ENCODE measurements around the gene RPS23. TPM values are rescaled to one million over a fixed set of nuclear protein-coding genes. Genes with fewer than 3 reads are reported as not detected.

Gene RPS23
- total RNA-seq: 1,000 to 10,000 TPM; 1,279 to 1,302 TPM
- 1,000 to 10,000 TPM; 2,901 to 4,002 (median 3,420) TPM for polyA plus RNA-seq (ENCODE audit: insufficient read length in 6 of 6)
- long read RNA-seq, donor 1, transcript RPS23-203 (3 exons, 576 nt): minor isoform, 791 of 5,102 reads
- long read RNA-seq, donor 1, transcript RPS23-201 (4 exons, 3,437 nt): major isoform, 3,546 of 5,102 reads
- long read RNA-seq, donor 1, transcript RPS23-207 (2 exons, 530 nt): minor isoform, 30 of 5,102 reads
- long read RNA-seq, donor 1, transcript RPS23-204 (3 exons, 836 nt): minor isoform, 59 of 5,102 reads
- long read RNA-seq, donor 1, partial matches to known transcripts: 468 of 5,102 reads
- long read RNA-seq, donor 1, other reads (novel, unspliced or antisense): 208 of 5,102 reads
- long read RNA-seq, donor 2, transcript RPS23-204 (3 exons, 836 nt): minor isoform, 59 of 4,140 reads
- long read RNA-seq, donor 2, transcript RPS23-201 (4 exons, 3,437 nt): major isoform, 2,266 of 4,140 reads
- long read RNA-seq, donor 2, transcript RPS23-203 (3 exons, 576 nt): minor isoform, 886 of 4,140 reads
- long read RNA-seq, donor 2, transcript RPS23-207 (2 exons, 530 nt): minor isoform, 23 of 4,140 reads
- long read RNA-seq, donor 2, partial matches to known transcripts: 805 of 4,140 reads
- long read RNA-seq, donor 2, other reads (novel, unspliced or antisense): 101 of 4,140 reads
- long read RNA-seq, donor 3, transcript RPS23-204 (3 exons, 836 nt): minor isoform, 38 of 3,817 reads
- long read RNA-seq, donor 3, transcript RPS23-203 (3 exons, 576 nt): minor isoform, 602 of 3,817 reads
- long read RNA-seq, donor 3, transcript RPS23-207 (2 exons, 530 nt): minor isoform, 22 of 3,817 reads
- long read RNA-seq, donor 3, transcript RPS23-201 (4 exons, 3,437 nt): major isoform, 2,556 of 3,817 reads
- long read RNA-seq, donor 3, partial matches to known transcripts: 486 of 3,817 reads
- long read RNA-seq, donor 3, other reads (novel, unspliced or antisense): 113 of 3,817 reads
- long read RNA-seq, donor 4, transcript RPS23-203 (3 exons, 576 nt): minor isoform, 126 of 1,241 reads
- long read RNA-seq, donor 4, transcript RPS23-201 (4 exons, 3,437 nt): major isoform, 1,088 of 1,241 reads
- long read RNA-seq, donor 4, partial matches to known transcripts: 3 of 1,241 reads
- long read RNA-seq, donor 4, other reads (novel, unspliced or antisense): 24 of 1,241 reads
- long read RNA-seq, donor 5, transcript RPS23-201 (4 exons, 3,437 nt): major isoform, 2,454 of 3,836 reads
- long read RNA-seq, donor 5, transcript RPS23-203 (3 exons, 576 nt): minor isoform, 776 of 3,836 reads
- long read RNA-seq, donor 5, transcript RPS23-207 (2 exons, 530 nt): minor isoform, 15 of 3,836 reads
- long read RNA-seq, donor 5, transcript RPS23-204 (3 exons, 836 nt): minor isoform, 38 of 3,836 reads
- long read RNA-seq, donor 5, partial matches to known transcripts: 416 of 3,836 reads
- long read RNA-seq, donor 5, other reads (novel, unspliced or antisense): 136 of 3,836 reads
- long read RNA-seq, donor 6, transcript RPS23-204 (3 exons, 836 nt): minor isoform, 55 of 4,298 reads
- long read RNA-seq, donor 6, transcript RPS23-203 (3 exons, 576 nt): minor isoform, 785 of 4,298 reads
- long read RNA-seq, donor 6, transcript RPS23-201 (4 exons, 3,437 nt): major isoform, 2,651 of 4,298 reads
- long read RNA-seq, donor 6, transcript RPS23-207 (2 exons, 530 nt): minor isoform, 15 of 4,298 reads
- long read RNA-seq, donor 6, partial matches to known transcripts: 678 of 4,298 reads
- long read RNA-seq, donor 6, other reads (novel, unspliced or antisense): 114 of 4,298 reads
- long read RNA-seq, donor 7, transcript RPS23-207 (2 exons, 530 nt): minor isoform, 11 of 2,011 reads
- long read RNA-seq, donor 7, transcript RPS23-204 (3 exons, 836 nt): minor isoform, 23 of 2,011 reads
- long read RNA-seq, donor 7, transcript RPS23-201 (4 exons, 3,437 nt): major isoform, 1,275 of 2,011 reads
- long read RNA-seq, donor 7, transcript RPS23-203 (3 exons, 576 nt): minor isoform, 456 of 2,011 reads
- long read RNA-seq, donor 7, partial matches to known transcripts: 178 of 2,011 reads
- long read RNA-seq, donor 7, other reads (novel, unspliced or antisense): 67 of 2,011 reads
- long read RNA-seq, donor 8, transcript RPS23-204 (3 exons, 836 nt): minor isoform, 13 of 1,758 reads
- long read RNA-seq, donor 8, transcript RPS23-201 (4 exons, 3,437 nt): major isoform, 1,301 of 1,758 reads
- long read RNA-seq, donor 8, transcript RPS23-203 (3 exons, 576 nt): minor isoform, 265 of 1,758 reads
- long read RNA-seq, donor 8, partial matches to known transcripts: 124 of 1,758 reads
- long read RNA-seq, donor 8, other reads (novel, unspliced or antisense): 51 of 1,758 reads
- long read RNA-seq, donor 9, transcript RPS23-201 (4 exons, 3,437 nt): major isoform, 18 of 23 reads
- long read RNA-seq, donor 9, partial matches to known transcripts: 0 of 23 reads
- long read RNA-seq, donor 9, other reads (novel, unspliced or antisense): 0 of 23 reads
- long read RNA-seq, donor 10, transcript RPS23-201 (4 exons, 3,437 nt): major isoform, 517 of 574 reads
- long read RNA-seq, donor 10, transcript RPS23-203 (3 exons, 576 nt): minor isoform, 47 of 574 reads
- long read RNA-seq, donor 10, partial matches to known transcripts: 1 of 574 reads
- long read RNA-seq, donor 10, other reads (novel, unspliced or antisense): 8 of 574 reads
- long read RNA-seq, donor 11, transcript RPS23-207 (2 exons, 530 nt): minor isoform, 5 of 1,383 reads
- long read RNA-seq, donor 11, transcript RPS23-204 (3 exons, 836 nt): minor isoform, 18 of 1,383 reads
- long read RNA-seq, donor 11, transcript RPS23-203 (3 exons, 576 nt): minor isoform, 248 of 1,383 reads
- long read RNA-seq, donor 11, transcript RPS23-201 (4 exons, 3,437 nt): major isoform, 930 of 1,383 reads
- long read RNA-seq, donor 11, partial matches to known transcripts: 167 of 1,383 reads
- long read RNA-seq, donor 11, other reads (novel, unspliced or antisense): 15 of 1,383 reads
- long read RNA-seq, donor 12, transcript RPS23-207 (2 exons, 530 nt): minor isoform, 14 of 2,644 reads
- long read RNA-seq, donor 12, transcript RPS23-201 (4 exons, 3,437 nt): major isoform, 1,867 of 2,644 reads
- long read RNA-seq, donor 12, transcript RPS23-203 (3 exons, 576 nt): minor isoform, 419 of 2,644 reads
- long read RNA-seq, donor 12, transcript RPS23-204 (3 exons, 836 nt): minor isoform, 27 of 2,644 reads
- long read RNA-seq, donor 12, partial matches to known transcripts: 242 of 2,644 reads
- long read RNA-seq, donor 12, other reads (novel, unspliced or antisense): 75 of 2,644 reads

DNA sequence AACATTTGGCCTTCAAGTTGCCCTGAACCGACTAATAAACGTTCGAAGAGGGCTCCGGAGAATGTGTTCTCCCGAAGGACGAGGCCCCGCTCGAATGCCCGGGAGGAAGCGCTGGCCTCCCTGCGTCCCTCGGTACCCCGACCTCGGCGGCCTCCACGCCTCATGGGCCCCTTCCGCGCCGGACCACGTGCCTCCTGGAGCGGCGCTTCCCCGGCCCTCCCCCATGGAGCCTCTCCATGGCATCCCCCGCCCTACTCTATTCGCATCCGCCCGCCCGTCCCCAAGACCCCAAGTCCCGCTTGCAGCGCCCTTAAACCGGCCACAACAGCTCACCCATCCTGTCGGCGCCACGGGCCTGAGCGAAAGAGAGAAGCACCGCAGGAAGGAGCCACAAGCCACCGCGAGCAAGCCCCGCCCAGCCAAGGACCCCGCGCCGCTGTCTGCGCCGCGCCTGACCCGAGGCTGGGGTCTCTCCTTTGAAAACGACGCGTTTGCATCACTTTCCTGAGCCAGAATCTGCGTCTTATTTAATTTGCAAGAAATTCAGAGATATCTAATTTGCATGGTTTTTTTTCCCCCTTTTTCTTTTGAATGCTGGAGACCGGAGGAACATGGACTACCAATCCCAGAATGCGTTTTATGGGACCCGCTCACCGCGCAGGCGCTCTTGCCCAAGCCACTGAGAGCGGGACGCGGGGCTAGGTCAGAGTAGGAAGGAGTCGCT lies at the start of gene RPS23:
Gene RPS23, minus strand, starts transcription at position 368 of the 724 bp plus-strand sequence. Its CDS starts 31 bp downstream, at position 337.
- Histone ChIP-seq H3K27ac (peak within 1 kb of the TSS; percentile 72 to 77), H3K4me1 (peaks cover 5 to 21% of the 10 kb centered on the region in 2 donors), H3K9me3 (no peaks in the 10 kb centered on the region), H3K36me3 (peaks cover 0 to 38% of the 10 kb centered on the region in 2 donors), H3K4me3 (peak within 1 kb of the TSS; percentile 91 to 93), H3K27me3 (no peaks in the 10 kb centered on the region)
- intact Hi-C loops (cut with DNase I): no loop called here
- peak; percentile 98 for ATAC-seq
- peak; percentile 93 to 96 (median 94) for DNase-seq
- no peak for TF ChIP-seq CTCF (IDR thresholded peaks at IDR 0.05)

DNA sequence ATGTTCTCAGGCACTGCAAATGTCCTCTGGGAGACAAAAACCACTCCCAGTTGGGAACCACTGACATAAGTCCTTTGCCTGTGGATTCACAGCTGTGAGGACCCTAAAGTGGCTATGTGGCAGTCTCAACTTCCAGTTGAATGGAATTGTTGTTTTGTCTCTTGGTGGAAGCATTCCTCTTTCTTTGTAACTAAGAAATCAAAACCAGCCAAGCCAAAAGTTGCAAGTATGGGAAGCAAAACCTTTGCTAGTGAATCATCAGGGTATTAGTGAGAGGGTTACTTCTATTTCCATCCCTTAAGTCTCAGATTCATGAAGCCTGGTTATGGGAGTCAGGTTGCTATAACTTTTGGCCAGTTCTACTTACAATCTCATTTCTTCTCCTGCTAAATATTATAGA lies 49.8 kb upstream of the RPS23 start:
- no peak for TF ChIP-seq CTCF (IDR thresholded peaks at IDR 0.05)
- Histone ChIP-seq H3K9me3 (no peaks in the 10 kb centered on the region), H3K4me3 (no peak overlapping the region), H3K4me1 (no peaks in the 10 kb centered on the region), H3K36me3 (no peaks in the 10 kb centered on the region), H3K27me3 (no peaks in the 10 kb centered on the region), H3K27ac (no peak overlapping the region)
- DNase-seq (no peak), ATAC-seq (no peak)
- intact Hi-C loops (cut with DNase I): no loop called here

DNA sequence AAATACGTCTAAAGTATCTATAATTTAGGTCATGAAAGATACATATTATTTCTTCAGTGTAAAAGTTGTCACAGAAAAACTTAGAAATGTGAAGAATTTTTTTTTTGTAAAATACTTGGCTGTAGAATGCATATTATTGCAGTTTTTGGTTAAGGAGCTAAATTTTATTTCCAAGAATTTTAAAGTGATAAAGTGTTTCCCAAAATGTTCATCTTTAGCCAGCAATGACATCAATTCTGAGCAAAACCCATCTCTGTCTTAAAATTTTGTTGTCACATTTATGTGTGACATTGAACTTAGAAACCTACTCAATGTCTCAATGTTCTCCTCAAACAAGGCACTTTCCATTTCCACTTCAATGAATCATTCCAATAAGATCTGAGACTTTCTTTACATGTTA lies 47.8 kb upstream of the RPS23 start:
- Histone ChIP-seq H3K36me3 (no peaks in the 10 kb centered on the region), H3K4me3 (no peak overlapping the region), H3K27ac (no peak overlapping the region), H3K27me3 (no peaks in the 10 kb centered on the region), H3K4me1 (no peaks in the 10 kb centered on the region), H3K9me3 (no peaks in the 10 kb centered on the region)
- ATAC-seq (no peak), DNase-seq (no peak)
- intact Hi-C loops (cut with DNase I): no loop called here
- no peak for TF ChIP-seq CTCF (IDR thresholded peaks at IDR 0.05)
